CD1c-positive myeloid dendritic cell (primary cell): ENCODE data around the gene SLIT1.

ENCODE experiments used
- DNase-seq: peaks from one replicate; pipeline ENCODE4 v3.0.0-alpha.2; 2016; ENCODE audit errors: extremely low spot score

The SLIT1 gene

DNA sequence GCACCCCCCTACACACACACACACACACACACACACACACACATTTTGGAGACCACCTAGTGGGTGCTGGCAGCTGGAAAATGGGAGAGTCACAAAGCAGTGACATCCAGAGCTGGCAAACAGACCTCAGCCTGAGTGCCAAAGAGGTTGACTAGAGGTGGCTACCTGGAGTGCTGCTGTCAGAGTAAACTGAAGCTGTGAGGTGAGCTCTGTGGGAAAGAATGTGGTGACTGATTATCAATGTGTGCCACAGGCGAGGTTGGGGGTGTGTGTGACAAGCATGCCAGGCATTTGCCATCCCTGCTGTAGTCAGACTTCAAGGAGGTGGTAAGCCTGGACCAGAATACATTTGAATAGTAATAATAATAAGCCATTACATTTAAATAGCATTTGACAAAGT, 120.6 kb downstream of the SLIT1 start:
- DNase-seq: no peak

DNA sequence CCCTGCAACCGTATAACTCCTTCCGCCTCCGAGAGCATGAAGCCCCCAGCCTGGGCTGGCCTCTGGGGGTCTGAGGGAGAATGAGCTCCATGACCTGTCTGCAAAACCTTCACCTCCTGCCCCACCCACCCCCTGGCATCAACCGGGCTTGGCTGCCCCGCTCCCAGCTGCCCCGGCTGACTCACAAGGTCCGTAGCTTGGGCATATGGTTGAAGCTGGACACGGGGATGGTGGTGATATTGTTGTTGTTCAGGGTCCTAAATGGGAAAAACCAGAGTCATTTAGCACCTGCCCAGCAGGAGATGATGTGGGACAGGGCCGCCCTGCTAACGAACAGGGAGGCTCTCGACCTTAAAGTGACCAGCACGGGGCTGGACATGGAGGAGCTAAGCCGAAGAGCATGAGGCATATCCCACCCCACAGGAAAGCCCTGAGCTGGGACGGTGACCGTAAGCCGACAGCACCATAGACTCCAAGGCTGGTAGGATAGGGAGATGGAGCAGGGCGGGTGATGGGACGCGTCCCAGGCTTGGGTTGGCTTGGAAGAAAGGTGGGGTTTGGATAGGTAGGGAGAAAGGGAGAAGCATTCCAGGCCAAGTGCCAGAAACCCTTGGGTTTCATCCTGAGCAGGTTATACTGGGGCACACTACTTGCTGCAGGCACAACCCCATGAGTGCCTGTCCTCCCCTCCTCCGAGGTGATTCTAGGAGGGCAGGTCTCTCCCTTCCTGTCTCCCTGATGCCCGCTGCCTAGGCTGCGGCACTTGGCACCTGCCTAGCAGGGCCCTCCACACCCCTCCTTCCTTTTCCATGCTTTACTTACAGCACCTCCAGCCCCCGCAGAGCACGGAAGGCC, 121.5 kb downstream of the SLIT1 start:
- DNase-seq: no peak

DNA sequence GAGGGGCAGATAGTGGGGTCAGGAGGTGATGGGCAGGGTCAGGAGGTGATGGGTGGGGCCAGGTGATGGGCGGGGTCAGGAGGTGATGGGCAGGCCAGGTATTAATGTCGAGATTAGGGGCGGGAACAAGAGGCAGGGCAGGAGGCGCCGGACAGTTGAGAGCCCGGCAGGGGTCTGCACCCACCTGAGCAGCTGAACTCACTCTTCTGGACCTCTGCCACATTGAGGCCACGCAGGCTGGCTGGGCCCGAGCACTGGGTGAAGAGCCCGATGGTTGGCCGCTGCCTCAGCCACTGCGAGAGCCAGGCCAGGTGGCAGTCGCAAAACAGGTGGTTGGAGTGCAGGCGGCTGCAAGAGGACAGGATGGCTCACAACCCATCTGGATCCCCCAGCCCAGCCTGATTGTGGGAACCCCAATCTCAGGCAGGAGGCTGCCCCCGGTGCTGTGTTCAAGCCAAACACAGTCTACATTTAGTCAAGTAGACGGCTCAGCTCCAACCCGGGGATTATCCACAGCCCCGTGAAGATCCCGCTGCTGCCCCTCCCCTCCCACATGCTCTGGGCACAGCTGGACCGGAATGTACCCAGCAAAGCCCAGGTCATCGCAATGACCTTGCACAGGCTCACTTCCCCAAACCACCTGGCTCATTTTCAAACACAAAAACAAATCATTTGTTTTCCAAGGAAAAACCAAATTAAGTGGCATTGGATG, 122.3 kb downstream of the SLIT1 start:
- DNase-seq: no peak

DNA sequence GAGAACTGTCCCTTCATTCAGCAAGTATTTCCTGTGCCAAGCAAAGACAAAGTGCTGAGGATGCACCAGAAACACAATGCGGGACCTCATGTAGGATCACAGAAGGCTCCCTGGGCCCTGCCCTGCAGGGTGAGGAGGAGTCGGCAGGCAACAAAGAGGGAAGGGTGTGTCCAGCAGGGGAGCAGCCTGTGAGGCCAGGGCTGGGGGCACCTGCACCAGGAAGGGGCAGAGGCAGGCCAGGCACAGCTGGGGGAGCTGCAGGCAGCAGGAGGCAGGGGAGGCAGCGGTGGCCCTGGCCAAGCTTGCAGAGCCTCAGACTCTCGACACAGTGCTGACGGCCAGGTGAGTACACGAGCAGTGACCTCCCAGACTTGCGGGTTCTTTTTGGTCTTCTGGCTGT, 123.3 kb downstream of the SLIT1 start:
- no peak for DNase-seq

DNA sequence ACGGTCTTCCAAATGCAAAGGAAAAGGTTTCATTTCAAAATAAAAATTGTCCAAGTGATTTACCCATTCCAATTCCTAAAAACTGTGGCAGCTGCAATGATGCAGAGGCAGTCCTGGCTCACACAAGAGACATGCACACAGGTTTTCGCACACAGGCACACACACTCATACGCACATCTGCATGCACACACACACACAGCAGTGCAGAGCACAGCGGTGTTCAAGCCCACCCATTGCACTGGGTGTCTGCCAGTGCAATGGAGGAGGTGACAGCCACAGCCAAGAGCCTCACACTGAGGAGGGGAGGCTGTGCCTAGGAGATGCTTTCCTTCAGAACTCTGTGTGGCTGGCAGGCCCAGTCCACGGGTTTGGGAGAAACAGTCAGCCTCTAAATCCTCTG, 123.7 kb downstream of the SLIT1 start:
- no peak for DNase-seq

DNA sequence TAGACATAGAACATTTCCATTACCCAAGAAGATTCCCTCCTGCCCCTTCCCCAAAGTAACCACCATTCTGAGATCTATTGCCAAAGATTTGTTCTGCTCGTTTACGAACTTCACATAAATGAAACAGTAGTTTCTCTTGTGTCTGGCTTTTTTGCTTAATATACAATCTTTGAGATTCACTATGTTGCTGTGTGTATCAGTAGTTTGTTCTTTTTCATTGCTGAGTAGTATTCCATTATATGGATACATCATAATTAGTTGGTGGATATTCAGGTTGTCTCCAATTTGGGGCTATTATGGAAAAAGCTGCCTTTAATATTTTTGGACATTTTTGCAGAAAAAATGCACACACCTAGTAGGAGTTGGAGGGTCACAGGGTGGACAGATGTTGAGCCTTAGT, 124.3 kb downstream of the SLIT1 start:
- no peak for DNase-seq

DNA sequence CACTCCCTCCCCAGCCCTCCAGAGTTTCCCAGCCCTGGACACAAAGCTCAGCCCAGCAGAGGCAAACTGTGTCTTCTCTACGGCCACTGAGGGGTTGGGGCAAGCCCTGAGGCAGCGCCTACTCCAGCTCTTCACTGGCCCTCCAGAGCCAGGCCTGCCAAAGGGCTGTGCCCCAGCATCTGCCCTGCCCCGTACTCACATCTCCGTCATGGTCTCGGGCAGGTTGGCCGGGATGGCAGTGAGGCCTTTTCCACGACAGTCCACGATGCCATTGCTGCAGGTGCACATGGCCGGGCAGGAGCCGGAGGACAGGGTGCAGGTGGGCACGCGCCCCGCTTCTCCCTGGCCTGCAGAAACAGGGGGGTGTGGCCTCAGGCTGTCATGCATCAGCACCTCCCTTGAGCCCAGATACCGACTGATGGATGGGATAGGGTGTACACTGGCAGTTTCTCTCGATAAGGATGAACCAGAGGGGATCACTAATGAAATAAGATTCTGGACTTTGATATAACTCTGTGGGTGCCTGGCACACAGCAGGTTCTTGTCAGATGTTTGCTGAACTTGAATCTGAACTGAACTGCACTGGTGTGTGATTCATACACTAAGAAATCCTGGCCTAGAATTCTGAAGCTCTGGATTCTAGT, 125.2 kb downstream of the SLIT1 start:
- DNase-seq: no peak

DNA sequence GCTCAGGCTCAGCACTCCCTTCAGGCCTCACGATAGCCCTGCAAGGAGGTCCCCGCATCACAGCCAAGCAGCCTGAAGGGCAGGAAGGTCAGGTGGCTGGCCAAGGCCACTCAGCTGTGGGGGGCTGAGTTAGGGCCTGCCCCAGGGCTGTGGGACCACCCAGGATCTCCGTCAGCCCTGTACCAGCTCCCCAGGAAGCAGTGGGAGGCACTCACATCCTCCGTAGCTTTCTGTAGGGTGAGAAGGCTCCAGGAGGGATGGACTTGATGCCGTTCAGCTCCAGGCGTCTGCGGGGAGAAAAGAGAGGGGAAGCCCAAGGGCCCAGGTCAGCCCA, 125.9 kb downstream of the SLIT1 start:
- DNase-seq: no peak

DNA sequence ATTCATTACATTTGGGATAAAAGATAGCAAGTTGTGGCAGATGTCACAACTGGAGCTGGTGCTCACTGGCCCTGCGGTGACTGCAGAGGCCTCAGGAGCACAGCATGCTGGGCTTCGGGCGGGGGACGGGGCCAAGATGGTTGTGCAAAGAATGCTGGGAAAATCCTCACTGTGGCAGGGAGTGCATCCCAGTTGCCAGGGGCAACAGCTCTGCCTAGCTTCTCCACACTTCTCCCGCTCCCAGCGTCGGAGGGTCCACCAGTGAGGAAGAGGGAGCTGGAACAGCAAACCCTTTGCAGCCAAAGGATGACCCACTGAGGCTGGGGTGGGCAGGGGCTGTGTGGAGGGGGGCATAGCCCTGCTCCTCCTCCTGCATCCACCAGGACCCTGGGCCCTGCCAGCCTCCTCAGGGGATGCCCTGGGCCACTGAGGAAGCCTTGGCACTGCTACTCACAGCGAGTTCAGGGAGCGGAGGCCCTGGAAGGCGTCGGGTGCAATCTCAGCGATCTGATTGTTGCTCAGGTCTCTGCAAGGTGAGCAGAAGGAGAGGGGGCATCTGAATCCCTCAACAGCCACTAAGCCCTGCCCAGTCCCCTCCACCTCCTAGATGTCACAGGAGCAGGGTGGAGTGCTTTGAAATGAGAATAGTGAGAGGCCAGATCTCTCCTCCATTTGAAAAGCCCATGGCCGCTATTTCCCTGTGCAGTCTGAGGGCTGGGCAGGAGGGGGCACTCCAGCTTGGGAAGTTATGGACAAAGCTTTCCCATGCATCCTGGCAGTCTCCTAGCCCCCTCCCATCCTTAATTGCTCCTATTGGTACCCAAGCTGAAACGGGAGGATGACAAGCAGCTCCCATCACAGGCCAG, 126.5 kb downstream of the SLIT1 start:
- DNase-seq: no peak

DNA sequence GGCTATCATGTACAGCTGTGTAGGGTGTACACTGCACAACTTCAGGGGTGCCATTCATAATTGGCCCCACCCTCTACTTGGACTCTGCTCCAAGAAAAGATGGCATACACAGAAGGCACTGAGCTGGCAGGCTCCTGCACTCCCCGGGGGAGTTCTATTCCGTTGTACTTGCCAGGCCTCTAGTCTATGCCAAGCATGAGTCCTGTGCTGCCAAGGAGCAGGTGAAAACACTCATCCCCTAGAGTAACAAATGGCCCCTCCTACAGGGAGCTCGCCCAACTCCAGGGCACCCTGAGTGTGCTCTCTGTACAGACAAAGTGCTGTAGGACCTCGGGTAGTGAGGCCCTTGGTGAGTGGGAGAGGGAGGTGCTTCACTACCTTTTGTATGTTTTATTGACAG, 127.2 kb downstream of the SLIT1 start:
- DNase-seq: no peak

DNA sequence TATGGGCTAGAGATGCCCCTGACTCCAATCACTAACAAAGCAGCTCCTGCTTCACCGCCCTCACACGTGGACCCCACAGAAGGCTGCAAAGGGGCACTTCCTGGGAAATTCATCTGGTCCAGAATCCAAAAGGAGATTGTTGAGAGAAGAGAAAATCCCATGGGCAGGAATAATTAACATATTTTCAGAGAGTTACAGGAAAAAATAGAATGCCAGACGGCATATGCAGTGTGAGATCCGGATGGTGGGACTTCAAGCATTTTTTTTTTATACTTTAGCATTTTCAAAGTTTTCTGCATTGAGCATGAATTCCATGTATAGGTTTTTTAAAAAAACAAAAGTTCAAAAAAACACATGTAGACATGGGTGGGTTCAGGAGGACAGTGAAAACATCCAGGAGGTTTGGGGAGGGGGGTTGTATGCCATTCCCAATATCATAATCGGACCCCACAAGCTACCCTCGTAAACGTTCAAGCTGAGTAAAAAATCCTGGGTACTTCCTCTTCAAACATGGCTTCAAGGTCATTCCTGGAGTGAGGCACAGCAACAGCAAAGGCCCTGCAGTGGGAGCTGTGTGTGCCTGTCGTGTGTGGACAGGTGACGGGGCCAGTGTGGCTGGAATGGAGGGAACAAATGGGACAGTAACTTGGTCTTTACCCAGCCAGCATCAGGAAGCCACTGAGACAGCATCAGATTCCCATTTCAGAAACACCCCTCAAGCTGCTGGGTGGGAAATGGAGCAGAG, 128.1 kb downstream of the SLIT1 start:
- no peak for DNase-seq

DNA sequence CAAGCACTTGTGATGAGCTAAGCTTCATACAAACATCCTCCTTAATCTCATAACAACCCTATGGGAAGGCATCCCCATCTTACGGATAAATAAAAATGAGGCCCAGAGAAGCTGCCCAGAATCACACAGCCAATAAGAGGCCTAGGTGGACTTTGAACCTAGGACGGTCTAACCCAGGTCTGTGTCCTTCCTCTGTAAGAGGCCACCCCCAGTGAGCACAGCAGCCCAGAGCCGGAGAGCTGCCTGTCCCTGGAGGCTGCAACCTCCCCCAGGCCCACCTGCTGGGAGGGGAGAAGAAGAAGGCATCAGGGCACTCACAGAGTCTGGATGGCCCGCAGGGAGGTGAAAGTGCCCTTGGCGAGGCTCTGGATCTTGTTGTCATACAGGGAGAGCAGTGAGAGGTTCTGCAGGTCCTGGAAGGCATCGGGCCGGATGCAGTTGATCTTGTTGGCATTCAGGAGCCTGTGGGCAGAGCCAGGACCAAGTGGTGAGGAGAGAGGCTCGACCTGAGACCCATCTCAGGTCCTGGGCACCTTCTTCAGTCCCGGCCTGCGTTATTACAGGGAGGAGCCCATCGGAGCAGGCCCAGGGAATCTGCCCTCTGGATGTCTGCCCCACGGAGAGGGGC, 129.6 kb downstream of the SLIT1 start:
- no peak for DNase-seq

DNA sequence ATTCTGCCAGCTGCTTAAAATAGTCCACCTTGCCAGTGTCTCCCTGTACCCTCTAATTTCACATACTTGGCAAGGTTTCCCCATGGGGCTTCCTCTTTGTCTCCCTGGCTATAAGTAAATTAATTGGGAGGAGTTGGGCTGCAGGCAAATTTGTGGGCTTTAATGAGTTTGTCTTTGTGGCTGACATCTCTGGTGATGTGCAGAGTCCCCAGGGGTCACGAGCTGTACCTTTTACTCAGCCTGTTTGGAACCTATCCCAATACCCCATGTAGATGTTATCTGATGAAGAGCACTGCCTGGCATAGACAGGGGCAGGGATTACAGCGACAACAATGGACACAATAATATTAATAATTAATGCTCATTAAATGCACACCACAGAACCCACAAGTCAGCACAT, 132.5 kb downstream of the SLIT1 start:
- no peak for DNase-seq

DNA sequence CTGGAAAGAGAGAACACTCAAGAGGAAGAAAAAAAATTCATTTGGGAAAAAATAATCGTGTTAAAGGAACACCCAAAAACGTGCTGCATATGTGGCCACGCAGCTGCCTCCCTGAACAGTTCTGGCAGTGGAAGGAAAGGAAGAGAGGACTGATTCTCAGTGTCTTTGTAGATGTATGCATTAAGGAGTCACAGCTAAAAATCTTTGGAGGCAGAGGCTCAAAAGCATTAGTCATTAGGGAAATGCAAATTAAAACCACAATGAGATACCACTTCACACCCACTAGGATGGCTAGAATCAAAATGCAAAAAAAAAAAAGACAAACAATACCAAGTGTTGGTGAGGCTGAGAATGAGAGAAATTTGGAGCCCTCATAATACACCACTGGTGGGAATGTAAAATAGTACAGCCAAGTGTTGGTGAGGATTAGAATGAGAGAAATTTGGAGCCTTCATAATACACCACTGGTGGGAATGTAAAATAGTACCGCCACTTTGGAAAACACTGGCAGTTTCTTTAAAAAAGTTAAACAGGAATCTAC, 134.7 kb downstream of the SLIT1 start:
- no peak for DNase-seq

DNA sequence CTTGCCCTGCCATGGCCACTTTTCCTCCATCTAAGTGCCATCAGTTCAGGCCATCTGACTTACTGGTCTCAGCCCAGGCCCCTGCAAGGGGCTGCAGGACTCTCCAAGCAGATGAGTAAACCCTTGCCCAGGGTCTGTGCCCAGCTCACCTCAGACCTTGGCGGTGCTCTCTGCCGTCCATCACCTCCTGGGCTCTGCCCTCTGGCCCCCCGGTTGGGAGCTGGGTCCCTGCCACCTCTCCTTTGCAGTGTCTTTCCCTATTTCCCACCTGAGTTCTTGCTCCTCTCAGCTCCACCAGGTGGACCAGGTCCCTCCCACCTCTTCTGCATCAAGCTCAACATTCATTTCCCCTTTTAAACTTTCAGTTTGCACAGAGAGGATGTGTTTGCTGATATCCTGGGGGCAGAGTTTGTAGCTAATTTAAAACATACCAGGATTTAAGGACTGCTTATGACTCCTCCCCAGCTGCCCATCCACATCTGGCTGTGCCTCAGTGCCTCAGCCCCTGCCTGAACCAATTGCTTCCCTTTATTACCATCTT, 135.5 kb downstream of the SLIT1 start:
- DNase-seq: no peak

DNA sequence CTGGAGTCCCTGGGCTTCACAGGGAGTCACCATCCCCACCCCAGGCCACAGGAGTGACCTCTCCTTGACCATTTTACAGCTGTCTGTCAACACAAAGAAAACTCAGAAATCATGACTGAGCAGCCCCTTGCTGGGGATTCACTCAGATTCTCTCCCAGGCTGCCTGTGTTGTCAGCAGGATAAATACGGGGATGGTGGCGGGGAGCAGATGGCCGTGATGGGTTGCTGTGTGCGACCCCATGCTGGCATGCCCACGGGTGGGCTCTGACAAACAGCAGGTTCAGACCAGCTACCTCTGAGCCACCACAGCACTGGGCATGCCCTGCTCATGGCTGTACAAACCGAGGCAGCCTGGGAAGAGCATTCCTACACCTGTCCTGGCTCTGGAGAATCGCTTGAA, 136.1 kb downstream of the SLIT1 start:
- DNase-seq: no peak

DNA sequence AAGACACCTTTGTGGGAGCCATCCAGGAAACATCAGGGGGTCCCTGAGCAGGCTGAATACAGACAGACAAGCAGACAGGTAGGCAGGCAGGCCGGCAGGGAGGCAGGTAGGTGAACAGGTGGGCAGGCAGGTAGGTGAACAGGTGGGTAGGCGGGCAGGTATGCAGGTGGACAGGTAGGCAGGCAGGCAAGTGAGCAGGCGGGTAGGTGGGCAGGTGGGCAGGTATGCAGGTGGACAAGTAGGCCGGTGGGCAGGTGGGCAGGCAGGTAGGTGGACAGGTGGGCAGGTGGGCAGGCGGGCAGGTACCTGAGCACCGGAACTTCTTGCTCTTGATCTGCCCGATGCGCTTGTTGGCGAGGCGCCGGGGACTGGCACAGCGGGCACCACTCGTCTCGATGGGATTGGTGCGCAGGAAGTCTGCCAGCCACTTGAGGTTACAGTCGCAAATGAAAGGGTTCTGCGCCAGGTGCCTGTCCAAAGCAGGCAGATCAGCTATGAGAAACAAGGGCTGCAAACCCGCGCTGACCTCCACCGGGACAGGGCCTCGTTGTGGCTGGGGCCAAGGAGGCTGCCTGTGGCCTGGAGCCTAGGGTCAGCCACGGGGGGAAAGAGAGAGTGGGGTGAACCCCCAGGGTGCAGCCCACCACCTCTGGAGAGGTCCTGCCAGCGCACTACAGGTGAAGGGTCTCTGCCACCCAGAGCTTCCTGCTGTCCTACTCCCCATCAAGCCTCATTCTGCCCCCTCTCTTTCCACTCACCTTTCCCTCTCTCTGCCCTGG, 136.9 kb downstream of the SLIT1 start:
- DNase-seq: no peak

DNA sequence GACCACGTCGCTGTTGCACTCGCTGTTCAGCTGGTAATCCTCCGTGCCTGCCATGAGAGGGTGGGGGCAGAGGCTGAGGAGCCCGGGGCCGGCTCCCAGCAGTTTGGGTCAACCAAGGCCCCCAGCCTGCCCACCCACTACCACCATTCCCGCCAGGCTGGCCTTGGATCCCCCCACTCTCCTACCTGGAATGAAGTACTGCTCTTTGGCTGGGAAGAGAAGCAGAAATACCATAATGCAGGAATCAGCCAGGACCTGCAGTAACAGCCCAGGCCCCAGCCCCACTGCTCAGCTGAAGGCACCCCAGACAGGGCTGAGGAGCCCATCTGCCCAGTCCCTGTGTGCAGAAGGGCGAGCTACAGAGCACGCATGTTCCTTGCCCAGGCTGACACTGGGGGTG, 138.0 kb downstream of the SLIT1 start:
- no peak for DNase-seq

DNA sequence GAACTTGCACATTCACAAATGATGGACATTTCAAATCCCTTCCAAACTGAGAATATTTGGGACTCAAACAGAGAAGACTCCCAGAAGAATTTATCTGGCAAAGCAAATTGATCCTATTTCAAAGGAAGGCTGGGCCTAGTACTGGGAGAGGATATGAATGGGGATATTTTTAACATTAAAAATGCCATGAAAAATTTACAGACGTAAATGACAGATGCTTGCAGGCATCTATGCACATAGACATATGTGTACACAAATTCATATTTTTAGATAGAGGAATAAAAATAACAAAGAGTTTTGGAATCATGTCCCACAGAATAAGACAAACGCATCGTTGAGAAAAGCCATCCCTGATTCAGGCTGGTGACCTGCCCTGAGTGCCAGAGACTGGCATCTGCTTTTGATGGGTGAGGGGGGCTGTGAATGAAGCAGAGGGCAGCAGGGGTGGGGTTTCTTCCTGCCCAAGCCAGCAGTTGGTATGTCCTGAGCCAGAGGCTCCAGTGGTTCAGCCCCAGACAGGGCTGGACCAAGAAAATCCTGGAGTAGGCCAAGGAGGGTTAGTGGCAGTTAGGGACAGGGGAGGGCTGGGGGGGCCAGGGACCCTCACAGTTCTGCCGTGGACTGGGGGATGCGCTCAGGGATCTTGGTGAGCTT, 138.5 kb downstream of the SLIT1 start:
- no peak for DNase-seq
